ENCODE data around the gene ACE.
"Not testable (repeated sequence)": the region's sequence is repeated elsewhere in the genome, so short reads cannot be mapped to it uniquely, and the experiment has no call there.

Gene ACE

DNA sequence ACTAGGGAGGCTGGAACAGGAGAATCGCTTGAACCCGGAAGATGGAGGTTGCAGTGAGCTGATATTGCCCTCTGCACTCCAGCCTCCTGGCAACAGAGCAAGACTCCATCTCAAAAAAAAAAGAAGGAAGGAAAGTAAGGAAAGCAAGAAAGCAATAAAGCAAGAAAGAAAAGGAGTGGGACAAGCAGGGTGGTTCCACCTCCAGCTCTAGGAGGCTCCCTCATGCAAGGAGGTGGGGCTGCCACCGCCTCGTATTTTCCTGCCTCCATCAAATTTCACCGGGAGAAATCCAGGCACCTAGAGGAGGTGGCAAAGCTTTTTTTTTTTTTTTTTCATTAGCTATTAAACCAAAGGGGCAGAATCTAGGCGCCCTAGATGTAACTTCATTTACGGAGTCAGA, 31.8 kb upstream of the ACE start:
- DNase-seq, result no peak

DNA sequence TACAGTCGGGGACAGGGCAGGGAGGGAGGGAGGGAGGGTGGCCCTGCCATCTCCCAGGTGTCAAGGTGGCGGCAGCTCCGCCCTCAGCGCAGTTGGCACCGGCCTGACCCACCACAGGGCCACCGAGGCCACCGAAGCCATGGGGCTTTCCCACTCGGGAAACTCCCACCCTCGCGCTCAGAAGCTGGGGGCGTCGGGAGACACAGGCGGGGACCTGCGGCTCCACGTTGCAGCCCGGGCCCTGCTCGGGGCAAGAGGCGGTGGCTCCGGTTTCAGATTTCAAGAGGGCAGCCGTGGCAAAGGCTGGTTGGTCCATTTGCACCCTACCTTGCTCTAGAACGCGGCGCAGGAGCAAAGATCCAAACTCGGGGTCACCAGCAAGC, 31.3 kb upstream of the ACE start:
- DNase-seq, result peak; percentile 50 to 71

DNA sequence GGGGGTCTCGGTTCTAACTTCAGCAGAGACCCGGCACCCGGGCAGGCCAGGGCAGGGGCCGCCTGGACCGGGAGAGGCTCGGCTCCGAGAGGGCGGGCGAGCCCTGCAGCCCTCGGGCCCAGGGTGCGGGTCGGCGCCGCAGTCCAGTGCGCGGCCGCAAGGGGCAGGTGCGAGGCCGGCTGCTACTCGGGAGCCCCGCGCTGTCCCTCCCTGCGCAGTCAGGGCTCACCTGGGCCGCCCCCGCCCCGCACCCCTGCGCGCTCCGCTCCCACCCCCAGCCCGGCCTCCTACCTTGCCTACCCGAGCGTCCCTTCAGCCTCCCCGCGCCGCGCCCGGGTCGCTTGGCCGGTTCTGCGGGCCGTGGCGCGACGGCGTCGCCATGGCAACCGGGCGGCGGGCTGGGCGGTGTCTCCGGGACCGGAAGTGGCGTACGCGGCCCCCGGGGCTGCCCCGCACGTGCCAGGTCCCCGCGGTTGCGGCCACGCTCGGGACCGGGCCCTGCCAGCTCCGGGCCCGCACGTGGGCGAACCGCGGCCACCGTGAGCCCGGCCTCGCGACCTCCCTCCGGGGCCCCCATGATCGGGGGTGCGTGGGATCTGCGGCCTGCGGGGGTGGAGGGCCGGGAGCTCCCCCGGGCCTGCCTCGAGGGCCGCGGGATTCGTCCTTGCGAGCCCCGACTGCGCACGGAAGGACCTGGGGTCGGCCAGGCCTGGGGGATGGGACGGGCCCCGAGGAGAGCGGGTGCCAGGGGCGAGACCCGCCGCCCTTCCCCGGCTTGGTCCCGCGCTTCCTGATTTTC, 30.7 kb upstream of the ACE start, which contains the start of gene CYB561:
Gene CYB561, minus strand, starts transcription at position 353 of the 799 bp plus-strand sequence. CDS start 8,759 bp downstream, outside the sequence.
- DNase-seq, result peak; percentile 59 to 75

DNA sequence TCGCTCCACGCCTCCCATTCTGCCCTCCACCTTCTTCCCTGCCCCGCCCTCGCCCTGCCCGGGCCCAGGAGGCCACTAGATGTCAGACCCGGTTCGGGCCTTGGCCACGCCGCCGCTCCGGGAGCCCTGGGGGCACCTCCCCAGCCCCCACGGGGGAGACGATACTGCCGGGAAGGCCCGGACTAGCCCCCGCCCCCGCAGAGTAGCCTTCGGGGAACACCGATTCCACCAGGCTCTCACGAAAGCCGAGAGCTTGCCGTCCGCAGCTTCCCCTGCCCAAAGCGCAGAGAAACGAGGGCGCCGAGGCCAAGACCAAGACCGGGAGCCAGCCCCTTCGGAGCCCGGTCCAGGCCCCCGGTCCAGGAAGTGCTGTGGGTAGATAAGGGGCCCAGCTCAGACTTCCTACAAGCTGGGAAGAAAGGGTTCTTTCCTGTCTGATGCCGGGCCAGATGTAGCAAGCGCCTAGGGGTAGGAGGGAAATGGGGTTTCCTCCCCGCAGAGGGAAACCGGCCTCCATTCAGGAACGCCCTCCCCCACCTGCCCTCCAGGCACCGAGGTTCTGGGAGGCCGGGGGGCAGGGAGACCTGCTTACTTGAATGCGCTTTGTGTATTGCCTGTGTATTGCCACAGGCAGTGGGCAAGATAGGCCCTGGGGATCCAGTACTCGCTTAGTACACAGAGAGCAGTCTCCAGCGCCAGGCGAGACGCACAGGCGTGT, 29.9 kb upstream of the ACE start:
- DNase-seq, result peak; percentile 43 to 47

GRCh38 chr17:63447471-63448009, 29.3 kb upstream of the ACE start:
- DNase-seq, result no peak

DNA sequence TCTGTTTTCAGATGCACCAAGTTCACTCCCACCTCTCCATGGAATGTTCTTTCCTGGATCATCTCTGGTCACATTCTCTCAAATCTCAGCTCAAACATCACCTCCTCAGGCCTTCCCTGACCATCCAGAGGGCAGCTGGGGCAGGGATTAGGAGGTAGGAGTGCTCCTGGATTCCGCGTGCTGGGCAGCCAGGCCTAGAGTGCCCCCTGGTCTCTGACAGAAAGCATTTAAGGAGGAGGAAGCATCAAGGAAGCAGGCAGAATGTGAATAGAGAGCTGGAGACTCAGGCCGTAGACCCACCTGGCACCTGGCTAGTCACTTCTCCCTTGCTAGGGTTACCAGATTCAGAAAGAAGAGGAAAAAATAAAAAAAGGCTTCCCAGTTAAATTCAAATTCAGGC, 28.2 kb upstream of the ACE start:
- DNase-seq, result no peak

DNA sequence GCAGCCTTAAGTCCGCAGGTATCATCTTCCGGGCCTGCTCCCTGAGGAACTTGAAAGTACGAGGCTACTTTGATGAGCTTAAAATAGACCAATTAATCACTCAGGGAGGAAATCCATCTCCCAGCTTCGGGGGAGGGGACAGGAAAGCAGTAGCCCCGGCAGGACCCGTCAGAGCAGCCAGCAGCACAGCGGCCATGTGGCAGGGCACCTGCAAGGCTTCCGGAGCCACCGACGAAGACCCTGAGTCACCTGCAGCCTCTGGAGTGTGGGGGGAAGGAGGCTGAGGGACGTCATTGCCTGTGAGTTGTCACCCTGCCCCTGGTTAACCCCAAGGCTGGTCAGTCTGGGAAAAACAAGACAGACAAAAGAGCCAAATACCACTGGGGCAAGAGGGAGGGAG, 26.3 kb upstream of the ACE start:
- no peak for DNase-seq

- no peak for DNase-seq
Observed at GRCh38 chr17:63451150-63451549, 25.7 kb upstream of the ACE start.

GRCh38 chr17:63452046-63452961, 24.6 kb upstream of the ACE start:
- no peak for DNase-seq

DNA sequence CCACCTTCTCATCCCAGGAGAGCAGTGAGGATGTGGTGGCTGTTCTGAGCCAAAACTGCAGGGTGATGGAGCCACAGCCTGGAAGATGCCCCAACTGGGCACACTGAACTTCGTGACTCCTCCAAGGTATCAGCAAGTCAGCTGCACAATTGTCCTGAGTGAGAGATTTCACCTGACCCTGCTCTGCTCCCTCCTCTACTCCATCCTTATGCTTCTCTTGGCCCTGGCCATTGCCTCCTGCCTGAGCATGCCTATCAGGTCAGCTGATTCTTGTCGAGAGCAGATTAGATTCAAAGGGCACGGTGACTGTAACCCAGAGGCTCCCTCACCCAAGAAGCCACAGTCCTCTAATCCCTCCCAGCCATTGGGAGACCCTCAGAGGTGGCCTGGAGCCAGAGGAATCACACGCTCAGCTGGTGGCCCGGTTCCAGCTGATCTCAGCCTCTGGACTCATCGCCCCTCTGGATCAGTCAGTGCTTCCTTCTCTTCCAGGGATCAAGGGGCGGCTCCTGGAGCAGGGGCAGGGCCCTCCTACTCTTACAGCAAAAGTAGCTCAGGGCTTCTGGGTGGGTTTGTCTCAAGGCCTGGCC, 23.8 kb upstream of the ACE start:
- DNase-seq, result no peak

GRCh38 chr17:63454357-63454756, 22.5 kb upstream of the ACE start:
- DNase-seq, result not testable (repeated sequence)

DNA sequence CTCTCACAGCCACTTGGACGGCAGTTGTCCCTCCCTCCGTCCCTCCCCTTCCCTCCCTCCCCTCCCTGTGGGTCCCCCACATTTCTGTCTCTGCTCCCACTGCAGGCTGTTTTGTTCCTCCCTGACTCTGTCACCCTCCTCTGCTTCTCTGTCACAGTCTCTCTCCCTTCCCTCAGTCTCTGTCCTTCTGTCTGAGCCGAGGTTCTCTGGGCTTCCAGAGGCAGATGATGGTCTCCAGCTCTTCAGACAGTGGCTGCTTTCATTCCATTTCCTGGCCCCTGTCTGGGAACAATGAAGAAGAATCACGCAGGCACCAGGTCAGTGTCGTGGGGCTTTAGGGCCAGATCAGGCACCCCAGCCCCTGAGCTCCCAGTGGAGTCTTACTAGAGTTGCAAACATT, 21.9 kb upstream of the ACE start:
- no peak for DNase-seq

GRCh38 chr17:63455417-63455816, 21.4 kb upstream of the ACE start:
- DNase-seq, result no peak

- no peak for DNase-seq
Observed at GRCh38 chr17:63458478-63458877, 18.4 kb upstream of the ACE start.

DNA sequence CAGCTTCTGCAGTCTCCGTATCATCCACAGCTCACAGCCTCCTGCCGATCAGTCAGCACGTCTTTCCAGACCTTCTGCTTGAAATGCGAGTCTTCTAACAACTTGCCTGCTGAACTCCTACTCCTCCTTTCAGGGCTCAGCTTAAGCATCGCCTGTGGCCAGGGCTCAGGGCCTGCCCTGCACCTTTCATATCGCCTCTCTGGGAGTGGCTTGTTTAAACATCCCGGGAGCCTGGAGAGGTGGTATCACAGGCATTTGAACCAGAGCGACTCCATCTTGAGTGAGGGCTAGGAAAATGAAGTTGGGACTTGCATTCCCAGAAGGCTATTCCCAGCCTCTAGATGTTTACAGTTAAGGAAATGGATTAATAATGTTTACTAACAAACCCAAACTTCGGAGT, 16.8 kb upstream of the ACE start:
- no peak for DNase-seq

DNA sequence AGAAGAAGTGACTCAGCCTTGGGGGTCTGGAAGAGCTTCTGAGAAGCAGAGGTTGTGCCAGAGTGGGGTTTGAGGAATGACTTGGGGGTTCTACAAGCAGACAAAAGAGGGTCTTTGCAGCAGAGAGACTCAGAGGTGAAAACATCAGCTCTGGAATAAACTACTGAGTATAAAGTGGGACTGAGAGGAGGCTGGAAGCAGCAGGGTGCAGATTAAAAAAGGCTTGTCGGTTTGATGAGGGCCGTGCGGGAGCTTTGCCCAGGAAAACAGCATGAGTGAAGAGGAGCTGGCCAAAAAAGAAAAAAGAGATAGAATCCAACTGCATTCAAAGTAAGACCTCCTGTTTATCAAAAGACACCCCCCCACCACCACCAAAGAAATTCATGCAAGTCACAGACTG, 13.1 kb upstream of the ACE start:
- DNase-seq, result no peak

GRCh38 chr17:63464691-63465236, 12.1 kb upstream of the ACE start:
- DNase-seq, result no peak

DNA sequence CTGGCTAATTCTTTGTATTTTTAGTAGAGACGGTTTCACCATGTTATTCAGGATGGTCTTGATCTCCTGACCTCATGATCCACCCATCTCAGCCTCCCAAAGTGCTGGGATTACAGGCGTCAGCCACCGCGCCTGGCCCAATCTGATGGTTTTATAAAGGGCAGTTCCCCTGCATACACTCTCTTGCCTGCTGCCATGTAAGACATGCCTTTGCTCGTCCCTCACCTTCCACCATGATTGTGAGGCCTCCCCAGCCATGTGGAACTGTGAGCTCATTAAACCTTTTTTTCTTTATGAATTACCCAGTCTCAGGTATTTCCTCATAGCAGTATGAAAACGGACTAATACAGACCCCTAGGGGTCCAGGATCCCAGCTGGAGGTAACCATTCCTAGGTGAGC, 8.8 kb upstream of the ACE start:
- not testable (repeated sequence) for DNase-seq

DNA sequence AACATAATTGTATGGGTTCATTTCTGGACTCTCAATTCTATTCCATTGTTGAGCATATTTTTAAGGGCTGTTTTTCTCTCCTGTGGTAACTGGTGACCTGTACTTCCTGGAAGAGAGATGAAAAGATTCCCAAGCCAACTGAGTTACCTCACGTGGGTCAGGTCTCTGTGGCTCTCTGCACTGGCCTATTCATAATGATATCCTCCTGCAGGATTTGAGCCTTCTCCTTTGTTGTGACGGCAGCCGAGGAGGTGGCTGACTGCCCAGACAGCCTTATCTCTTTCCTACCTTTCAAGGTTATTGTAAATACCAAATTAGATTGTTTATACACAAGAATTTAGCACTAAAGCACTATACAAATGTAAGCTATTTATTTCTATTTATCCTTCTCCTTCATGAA, 2.7 kb upstream of the ACE start:
- no peak for DNase-seq

DNA sequence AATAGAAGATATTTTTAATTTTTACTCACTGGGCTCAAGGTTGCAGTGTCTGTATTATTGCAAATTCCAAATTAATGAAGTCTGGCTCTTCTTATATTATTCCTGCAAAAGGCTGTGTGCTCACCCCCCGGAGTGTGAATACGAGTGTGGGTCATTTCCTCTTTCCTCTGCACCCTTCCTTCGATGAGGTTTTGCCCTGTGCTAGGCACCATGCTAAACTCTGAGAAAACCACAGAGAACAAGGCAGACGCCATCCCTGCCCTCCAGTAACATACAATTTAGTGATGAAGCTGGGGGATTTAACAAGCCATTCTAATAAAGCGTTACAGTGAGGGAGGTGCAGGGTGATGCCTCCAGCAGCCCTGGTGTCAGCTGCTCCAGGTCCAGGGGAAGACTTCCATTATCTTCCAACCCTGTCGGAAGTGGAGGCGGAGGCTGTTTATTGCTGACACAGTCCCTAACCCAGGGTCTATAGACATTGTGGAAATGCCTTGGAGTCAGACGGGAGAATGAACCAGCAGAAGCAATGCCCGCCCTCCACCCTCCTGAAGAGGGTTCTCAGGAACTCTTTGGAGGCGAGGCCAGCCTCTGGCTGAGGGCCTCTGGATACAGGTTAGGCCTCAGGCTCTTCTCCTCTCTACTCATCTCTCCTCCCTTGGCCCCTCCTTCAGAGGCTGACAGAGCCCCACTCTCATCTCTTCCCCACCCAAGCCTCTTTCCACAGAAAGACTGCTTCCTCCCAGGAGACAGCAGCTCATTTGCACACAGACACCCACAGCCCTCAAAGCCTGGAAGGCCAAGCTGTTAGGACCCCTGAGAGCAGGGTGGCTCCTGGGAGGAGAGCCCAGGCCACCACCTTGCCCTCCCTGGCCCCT, 2.0 kb upstream of the ACE start:
- no peak for DNase-seq
